A673 (cell line): ENCODE data around the gene CLCNKA. TPM values are rescaled to one million over a fixed set of nuclear protein-coding genes. Genes with fewer than 3 reads are reported as not detected.
"Not testable (repeated sequence)": the region's sequence is repeated elsewhere in the genome, so short reads cannot be mapped to it uniquely, and the experiment has no call there.

Source experiments
- BruUV-seq: library from RNA; stranded (reverse); fragments of 400-500 nt; replicated peaks from 2 replicates; lab custom pipeline; 2021; lab: Mats Ljungman, UMichigan
- CTCF ChIA-PET: fragments of 300-600 bp; sonication (Branson Sonifier 250); formaldehyde crosslinking; loops from one replicate; lab custom pipeline; 2022; ENCODE audit warnings: antibody characterized with exemption; lab: Charles Lee
- POLR2A ChIA-PET: fragments of 300-600 bp; sonication (Branson Sonifier 250); formaldehyde crosslinking; loops from one replicate; lab custom pipeline; 2022; ENCODE audit warnings: antibody characterized with exemption; ENCODE audit not compliant: low non-redundant PET; lab: Charles Lee
- DNase-seq: peaks from one replicate; pipeline ENCODE4 v3.0.0-alpha.2; 2015; ENCODE audit warnings: low spot score
- H3K27ac ChIP-seq: fragments of 200-600 bp; sonication (generic); 2 replicates; pipeline ENCODE4 v1.5.1; 2016; ENCODE audit warnings: mixed run types, low read depth, mild to moderate bottlenecking, mixed read lengths, antibody characterized with exemption, low read length; ENCODE audit not compliant: poor library complexity, severe bottlenecking
- H3K27me3 ChIP-seq: fragments of 200-600 bp; sonication (generic); replicated peaks from 2 replicates; pipeline ENCODE4 v1.6.1; 2017; ENCODE audit warnings: mixed run types, low read depth, mild to moderate bottlenecking, mixed read lengths, antibody characterized with exemption, low read length; ENCODE audit not compliant: insufficient read depth, poor library complexity
- H3K36me3 ChIP-seq: fragments of 200-600 bp; sonication (generic); 2 replicates; pipeline ENCODE4 v1.6.1; 2016; ENCODE audit warnings: mixed run types, mild to moderate bottlenecking, mixed read lengths, antibody characterized with exemption, low read length; ENCODE audit not compliant: insufficient read depth, poor library complexity, severe bottlenecking
- H3K4me1 ChIP-seq: fragments of 200-600 bp; sonication (generic); 2 replicates; pipeline ENCODE4 v1.6.1; 2017; ENCODE audit warnings: mixed run types, mild to moderate bottlenecking, mixed read lengths, antibody characterized with exemption, low read length; ENCODE audit not compliant: insufficient read depth, poor library complexity, severe bottlenecking
- H3K4me3 ChIP-seq: fragments of 200-600 bp; sonication (generic); 2 replicates; pipeline ENCODE4 v1.5.1; 2016; ENCODE audit warnings: low read depth, mixed run types, mild to moderate bottlenecking, mixed read lengths, low read length; ENCODE audit not compliant: poor library complexity, severe bottlenecking
- H3K9me3 ChIP-seq: fragments of 200-600 bp; sonication (generic); 2 replicates; pipeline ENCODE4 v1.6.1; 2016; ENCODE audit warnings: mixed run types, low read depth, mild to moderate bottlenecking, mixed read lengths, antibody characterized with exemption, low read length; ENCODE audit not compliant: poor library complexity, severe bottlenecking
- CTCF ChIP-seq: fragments of 300-800, 200-600 bp; sonication (generic); conservative IDR thresholded peaks from 2 replicates; pipeline ENCODE4 v1.5.1; 2017; ENCODE audit warnings: low read depth, mild to moderate bottlenecking, antibody characterized with exemption, low read length, moderate library complexity, mixed read lengths
- EZH2 ChIP-seq: fragments of 200-600 bp; sonication (generic); IDR thresholded peaks from 2 replicates; pipeline ENCODE4 v1.6.1; 2017; ENCODE audit warnings: borderline replicate concordance, low read depth, mild to moderate bottlenecking, mixed read lengths, antibody characterized with exemption, low read length; ENCODE audit not compliant: poor library complexity, severe bottlenecking
- intact Hi-C: fragments of 100-400 bp; cut with micrococcal nuclease; formaldehyde crosslinking; loops from one replicate; pipeline ENCODE4 v1.10.0; 2022; ENCODE audit not compliant: unreplicated experiment
- total RNA-seq: library from RNA; stranded (reverse); gene quantifications from 2 replicates; pipeline ENCODE4 v1.2.3, GENCODE V29; 2021

CLCNKA gene
- total RNA-seq, 1 experiment from 2014 or later: not detected

- Histone ChIP-seq H3K27ac (no peak overlapping the region), H3K4me1 (no peaks in the 10 kb centered on the region), H3K36me3 (no peaks in the 10 kb centered on the region), H3K4me3 (no peak overlapping the region), H3K27me3 (no peaks in the 10 kb centered on the region), H3K9me3 (no peaks in the 10 kb centered on the region)
- CTCF ChIA-PET: no interaction called here
- POLR2A ChIA-PET: no interaction called here
- BruUV-seq: no TSS peak
- intact Hi-C loops: no loop called here
- no peak for DNase-seq
- TF ChIP-seq CTCF (no peak), EZH2 (no peak)
These were observed 24.1 kb upstream of the CLCNKA start for GRCh38 chr1:15997637-15998280.

- intact Hi-C loops: no loop called here
- H3K9me3 ChIP-seq: no peaks in the 10 kb centered on the region
- no peak overlapping the region for H3K4me3 ChIP-seq
- H3K27me3 ChIP-seq: no peaks in the 10 kb centered on the region
- CTCF ChIA-PET: no interaction called here
- POLR2A ChIA-PET: no interaction called here
- H3K27ac ChIP-seq: no peak overlapping the region
- H3K36me3 ChIP-seq: no peaks in the 10 kb centered on the region
- no peak for DNase-seq
- no peaks in the 10 kb centered on the region for H3K4me1 ChIP-seq
- TF ChIP-seq EZH2 (no peak), CTCF (no peak)
- BruUV-seq: no TSS peak
These were observed 22.9 kb upstream of the CLCNKA start for GRCh38 chr1:15998929-15999328.

- H3K36me3 ChIP-seq, H3K9me3 ChIP-seq, intact Hi-C loops, DNase-seq, H3K27me3 ChIP-seq, POLR2A ChIA-PET, H3K4me3 ChIP-seq, H3K27ac ChIP-seq, BruUV-seq, H3K4me1 ChIP-seq: not testable (repeated sequence)
- CTCF ChIA-PET: interaction anchor here (0.7 kb wide), 1 partner anchor 488 kb away, joined by 9 read pairs; no protein-coding TSS in a partner anchor
These were observed 20.6 kb upstream of the CLCNKA start for GRCh38 chr1:16001274-16001673.

GRCh38 chr1:16005597-16005996, 16.2 kb upstream of the CLCNKA start:
- no peaks in the 10 kb centered on the region for H3K9me3 ChIP-seq
- BruUV-seq: no TSS peak
- DNase-seq: no peak
- no peak for TF ChIP-seq CTCF
- no peak for TF ChIP-seq EZH2
- H3K4me3 ChIP-seq: no peak overlapping the region
- POLR2A ChIA-PET: no interaction called here
- no peaks in the 10 kb centered on the region for H3K27me3 ChIP-seq
- CTCF ChIA-PET: no interaction called here
- H3K27ac ChIP-seq: no peak overlapping the region
- H3K36me3 ChIP-seq: no peaks in the 10 kb centered on the region
- H3K4me1 ChIP-seq: no peaks in the 10 kb centered on the region
- intact Hi-C loops: loop anchor here (5.0 kb wide), 1 partner anchor 357 kb away; no protein-coding TSS in a partner anchor
